Liver (tissue), 9 donors: ENCODE data around the gene C14orf132. TPM values are rescaled to one million over a fixed set of nuclear protein-coding genes. Genes with fewer than 3 reads are reported as not detected.

Experiments used
- DNase-seq: peaks from one replicate; pipeline ENCODE4 v3.0.0-alpha.2; 2017; ENCODE audit warnings: low spot score
- H3K27ac ChIP-seq, 2 donors: one replicate each; pipeline ENCODE4 v1.7.0; 2013; ENCODE audit warnings: inconsistent platforms in 2 of 2, low read length in 2 of 2, control low read depth in 1 of 2, low read depth in 1 of 2, mild to moderate bottlenecking in 1 of 2
- H3K27me3 ChIP-seq, 4 donors: one replicate each; pipeline versions ENCODE4 v1.6.1 to v1.7.0; 2013; ENCODE audit warnings: low read length in 3 of 4, inconsistent platforms in 1 of 4, mild to moderate bottlenecking in 1 of 4, moderate library complexity in 1 of 4; ENCODE audit not compliant: control insufficient read depth in 4 of 4, insufficient read depth in 4 of 4
- H3K36me3 ChIP-seq, 4 donors: one replicate each; pipeline versions ENCODE4 v1.6.1 to v1.7.0; 2013; ENCODE audit warnings: low read length in 3 of 4, mild to moderate bottlenecking in 3 of 4, low read depth in 1 of 4, moderate library complexity in 1 of 4; ENCODE audit not compliant: control insufficient read depth in 4 of 4, insufficient read depth in 3 of 4
- H3K4me1 ChIP-seq, 4 donors: one replicate each; pipeline versions ENCODE4 v1.6.1 to v1.7.0; 2013; ENCODE audit warnings: low read length in 3 of 4, mild to moderate bottlenecking in 3 of 4, moderate library complexity in 1 of 4; ENCODE audit not compliant: control insufficient read depth in 4 of 4, insufficient read depth in 4 of 4
- H3K4me3 ChIP-seq, 3 donors: one replicate each; pipeline versions ENCODE4 v1.6.1 to v1.7.0; 2013; ENCODE audit warnings: low read length in 3 of 3, control low read depth in 1 of 3, low read depth in 1 of 3, mild to moderate bottlenecking in 1 of 3
- H3K9ac ChIP-seq, 2 donors: one replicate each; pipeline ENCODE4 v1.7.0; 2013; ENCODE audit warnings: low read length in 2 of 2, mild to moderate bottlenecking in 2 of 2, moderate library complexity in 2 of 2, control low read depth in 1 of 2, low read depth in 1 of 2
- H3K9me3 ChIP-seq, 4 donors: one replicate each; pipeline versions ENCODE4 v1.6.1 to v1.7.0; 2013; ENCODE audit warnings: low read length in 3 of 4; ENCODE audit not compliant: control insufficient read depth in 4 of 4
- EGR1 ChIP-seq, 2 donors: IDR thresholded peaks; 2 replicates each; pipeline ENCODE4 v1.6.1; 2016 to 2018; ENCODE audit warnings: antibody characterized with exemption in 2 of 2, low read depth in 2 of 2
- FOXA1 ChIP-seq: IDR thresholded peaks from 2 replicates; pipeline ENCODE4 v1.6.1; 2016; ENCODE audit warnings: antibody characterized with exemption
- FOXA2 ChIP-seq: IDR thresholded peaks from 2 replicates; pipeline ENCODE4 v1.6.1; 2016; ENCODE audit warnings: antibody characterized with exemption
- GABPA ChIP-seq, 2 donors: IDR thresholded peaks in 1 of 2; conservative IDR thresholded peaks in 1 of 2; 2 replicates each; pipeline ENCODE4 v1.6.1; 2016; ENCODE audit warnings: antibody characterized with exemption in 2 of 2, mild to moderate bottlenecking in 1 of 2, moderate library complexity in 1 of 2
- HNF4A ChIP-seq, 2 donors: conservative IDR thresholded peaks; 2 replicates each; pipeline ENCODE4 v1.6.1; 2016; ENCODE audit warnings: antibody characterized with exemption in 2 of 2, mild to moderate bottlenecking in 2 of 2
- HNF4G ChIP-seq: IDR thresholded peaks from 2 replicates; pipeline ENCODE4 v1.6.1; 2016; ENCODE audit warnings: antibody characterized with exemption
- JUND ChIP-seq, 2 donors: IDR thresholded peaks; 2 replicates each; pipeline ENCODE4 v1.6.1; 2016; ENCODE audit warnings: antibody characterized with exemption in 2 of 2
- NR2F2 ChIP-seq: IDR thresholded peaks from 2 replicates; pipeline ENCODE4 v1.6.1; 2016; ENCODE audit warnings: antibody characterized with exemption
- RAD21 ChIP-seq, 2 donors: IDR thresholded peaks; 2 replicates each; pipeline ENCODE4 v1.6.1; 2016; ENCODE audit warnings: antibody characterized with exemption in 2 of 2, mild to moderate bottlenecking in 2 of 2
- RXRA ChIP-seq, 2 donors: IDR thresholded peaks; 2 replicates each; pipeline ENCODE4 v1.6.1; 2017 to 2018; ENCODE audit warnings: antibody characterized with exemption in 2 of 2, mild to moderate bottlenecking in 1 of 2
- SP1 ChIP-seq: IDR thresholded peaks from 2 replicates; pipeline ENCODE4 v1.6.1; 2018; ENCODE audit warnings: antibody characterized with exemption, mild to moderate bottlenecking
- TAF1 ChIP-seq: conservative IDR thresholded peaks from 2 replicates; pipeline ENCODE4 v1.6.1; 2016; ENCODE audit warnings: antibody characterized with exemption, mild to moderate bottlenecking
- YY1 ChIP-seq: IDR thresholded peaks from 2 replicates; pipeline ENCODE4 v1.6.1; 2016; ENCODE audit warnings: antibody characterized with exemption, mild to moderate bottlenecking
- ZBTB33 ChIP-seq: IDR thresholded peaks from 2 replicates; pipeline ENCODE4 v1.6.1; 2016; ENCODE audit warnings: antibody characterized with exemption
- WGBS: extraction: QIAGEN DNeasy Blood & Tissue Kit; methylation state at CpG from one replicate; pipeline ENCODE4 v1.1.7; 2013; 5-methylcytosine and 5-hydroxymethylcytosine counted together
- polyA plus RNA-seq, 2 donors: library from polyadenylated mRNA; stranded (reverse) in 1 of 2; unstranded in 1 of 2; fragments of 200-250 nt in 1 of 2; fragments of >200 nt in 1 of 2; fragmentation: Nextera tagmentation in 1 of 2; extraction: Ambion mirVana in 1 of 2; gene quantifications; one replicate each; pipeline versions ENCODE4 v1.2.1 to v1.2.3, GENCODE V29; 2013 to 2015
- total RNA-seq, 2 donors: library from RNA; depleted of rRNA; stranded (reverse); fragments of >200 nt; gene quantifications; one replicate each; pipeline ENCODE4 v1.2.3, GENCODE V29; 2014
- TF ChIP-seq, protein P1 (sequence below): IDR thresholded peaks from 2 replicates; pipeline ENCODE4 v1.6.1; 2016; ENCODE audit warnings: antibody characterized with exemption, mild to moderate bottlenecking
- TF ChIP-seq, protein P2 (sequence below): fragments of 150-350 bp; IDR thresholded peaks from 2 replicates; pipeline ENCODE4 v1.5.1; 2017; ENCODE audit warnings: improper control_type of control experiment, low read depth, low read length; ENCODE audit not compliant: missing input control
- TF ChIP-seq, protein P3 (sequence below): IDR thresholded peaks from 2 replicates; pipeline ENCODE4 v1.6.1; 2016; ENCODE audit warnings: antibody characterized with exemption
- donor health status: healthy.
- donor health status: healthy.
- donor health status: healthy.
- donor health status: healthy.
- donor health status: healthy.

Gene C14orf132
- total and polyA plus RNA-seq, 4 donors, result 1.8 to 3.0 (median 2.1) TPM

- DNase-seq, result no peak
- no peak overlapping the region for H3K9ac ChIP-seq
- H3K4me3 ChIP-seq, result no peak overlapping the region
- no peaks in the 10 kb centered on the region for H3K9me3 ChIP-seq
- no peaks in the 10 kb centered on the region for H3K4me1 ChIP-seq
- H3K27me3 ChIP-seq, result no peaks in the 10 kb centered on the region
- no peaks in the 10 kb centered on the region for H3K36me3 ChIP-seq
- 78% methylated on average over 11 of the region's 11 CpGs for WGBS
- no peak overlapping the region for H3K27ac ChIP-seq
- TF ChIP-seq, protein P1, sequence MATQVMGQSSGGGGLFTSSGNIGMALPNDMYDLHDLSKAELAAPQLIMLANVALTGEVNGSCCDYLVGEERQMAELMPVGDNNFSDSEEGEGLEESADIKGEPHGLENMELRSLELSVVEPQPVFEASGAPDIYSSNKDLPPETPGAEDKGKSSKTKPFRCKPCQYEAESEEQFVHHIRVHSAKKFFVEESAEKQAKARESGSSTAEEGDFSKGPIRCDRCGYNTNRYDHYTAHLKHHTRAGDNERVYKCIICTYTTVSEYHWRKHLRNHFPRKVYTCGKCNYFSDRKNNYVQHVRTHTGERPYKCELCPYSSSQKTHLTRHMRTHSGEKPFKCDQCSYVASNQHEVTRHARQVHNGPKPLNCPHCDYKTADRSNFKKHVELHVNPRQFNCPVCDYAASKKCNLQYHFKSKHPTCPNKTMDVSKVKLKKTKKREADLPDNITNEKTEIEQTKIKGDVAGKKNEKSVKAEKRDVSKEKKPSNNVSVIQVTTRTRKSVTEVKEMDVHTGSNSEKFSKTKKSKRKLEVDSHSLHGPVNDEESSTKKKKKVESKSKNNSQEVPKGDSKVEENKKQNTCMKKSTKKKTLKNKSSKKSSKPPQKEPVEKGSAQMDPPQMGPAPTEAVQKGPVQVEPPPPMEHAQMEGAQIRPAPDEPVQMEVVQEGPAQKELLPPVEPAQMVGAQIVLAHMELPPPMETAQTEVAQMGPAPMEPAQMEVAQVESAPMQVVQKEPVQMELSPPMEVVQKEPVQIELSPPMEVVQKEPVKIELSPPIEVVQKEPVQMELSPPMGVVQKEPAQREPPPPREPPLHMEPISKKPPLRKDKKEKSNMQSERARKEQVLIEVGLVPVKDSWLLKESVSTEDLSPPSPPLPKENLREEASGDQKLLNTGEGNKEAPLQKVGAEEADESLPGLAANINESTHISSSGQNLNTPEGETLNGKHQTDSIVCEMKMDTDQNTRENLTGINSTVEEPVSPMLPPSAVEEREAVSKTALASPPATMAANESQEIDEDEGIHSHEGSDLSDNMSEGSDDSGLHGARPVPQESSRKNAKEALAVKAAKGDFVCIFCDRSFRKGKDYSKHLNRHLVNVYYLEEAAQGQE, result no peak
- TF ChIP-seq NR2F2, result no peak
- no peak for TF ChIP-seq RXRA (IDR thresholded peaks at IDR 0.05)
- no peak for TF ChIP-seq RAD21 (IDR thresholded peaks at IDR 0.05)
- TF ChIP-seq GABPA (IDR thresholded peaks at IDR 0.05 in 1 of 2, conservative IDR thresholded peaks at IDR 0.05 in 1 of 2), result no peak
Measured at GRCh38 chr14:96065661-96066459, 26.7 kb downstream of the C14orf132 start.

GRCh38 chr14:96066976-96067375 is 27.8 kb downstream of the C14orf132 start:
- TF ChIP-seq TAF1 (no peak), RXRA (IDR thresholded peaks at IDR 0.05) (no peak), FOXA2 (no peak), RAD21 (IDR thresholded peaks at IDR 0.05) (no peak), FOXA1 (no peak), HNF4A (conservative IDR thresholded peaks at IDR 0.05) (no peak), HNF4G (no peak), SP1 (no peak), EGR1 (IDR thresholded peaks at IDR 0.05; ENCODE audit: low read depth in 2 of 2) (no peak), YY1 (no peak), JUND (IDR thresholded peaks at IDR 0.05) (no peak), GABPA (IDR thresholded peaks at IDR 0.05 in 1 of 2, conservative IDR thresholded peaks at IDR 0.05 in 1 of 2) (no peak), ZBTB33 (no peak)
- TF ChIP-seq, protein P2, sequence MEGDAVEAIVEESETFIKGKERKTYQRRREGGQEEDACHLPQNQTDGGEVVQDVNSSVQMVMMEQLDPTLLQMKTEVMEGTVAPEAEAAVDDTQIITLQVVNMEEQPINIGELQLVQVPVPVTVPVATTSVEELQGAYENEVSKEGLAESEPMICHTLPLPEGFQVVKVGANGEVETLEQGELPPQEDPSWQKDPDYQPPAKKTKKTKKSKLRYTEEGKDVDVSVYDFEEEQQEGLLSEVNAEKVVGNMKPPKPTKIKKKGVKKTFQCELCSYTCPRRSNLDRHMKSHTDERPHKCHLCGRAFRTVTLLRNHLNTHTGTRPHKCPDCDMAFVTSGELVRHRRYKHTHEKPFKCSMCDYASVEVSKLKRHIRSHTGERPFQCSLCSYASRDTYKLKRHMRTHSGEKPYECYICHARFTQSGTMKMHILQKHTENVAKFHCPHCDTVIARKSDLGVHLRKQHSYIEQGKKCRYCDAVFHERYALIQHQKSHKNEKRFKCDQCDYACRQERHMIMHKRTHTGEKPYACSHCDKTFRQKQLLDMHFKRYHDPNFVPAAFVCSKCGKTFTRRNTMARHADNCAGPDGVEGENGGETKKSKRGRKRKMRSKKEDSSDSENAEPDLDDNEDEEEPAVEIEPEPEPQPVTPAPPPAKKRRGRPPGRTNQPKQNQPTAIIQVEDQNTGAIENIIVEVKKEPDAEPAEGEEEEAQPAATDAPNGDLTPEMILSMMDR, result no peak
- TF ChIP-seq, protein P3, sequence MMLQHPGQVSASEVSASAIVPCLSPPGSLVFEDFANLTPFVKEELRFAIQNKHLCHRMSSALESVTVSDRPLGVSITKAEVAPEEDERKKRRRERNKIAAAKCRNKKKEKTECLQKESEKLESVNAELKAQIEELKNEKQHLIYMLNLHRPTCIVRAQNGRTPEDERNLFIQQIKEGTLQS, result no peak
- 95% methylated on average over 5 of the region's 5 CpGs for WGBS
- no peak for DNase-seq
- H3K4me1 ChIP-seq, result no peaks in the 10 kb centered on the region
- H3K9me3 ChIP-seq, result no peaks in the 10 kb centered on the region
- H3K36me3 ChIP-seq, result no peaks in the 10 kb centered on the region
- H3K4me3 ChIP-seq, result no peak overlapping the region
- no peak overlapping the region for H3K27ac ChIP-seq
- no peak overlapping the region for H3K9ac ChIP-seq
- no peaks in the 10 kb centered on the region for H3K27me3 ChIP-seq
